ENCODE results near the gene AGFG1.

AGFG1 gene

GRCh38 chr2:227456102-227456501 is 15.9 kb upstream of the AGFG1 start:
- H3K4me3 ChIP-seq (ENCODE audit: low read depth, low read length): no peak overlapping the region
- H4K91ac ChIP-seq (ENCODE audit: low read depth, low read length): no peak overlapping the region
- no peak overlapping the region for H2BK120ac ChIP-seq (ENCODE audit: insufficient read depth, low read length, poor library complexity)
- no peaks in the 10 kb centered on the region for H3K4me1 ChIP-seq (ENCODE audit: control insufficient read depth in 1 of 2, insufficient read depth in 2 of 2, low read length in 2 of 2)
- H3K27me3 ChIP-seq (ENCODE audit: insufficient read depth, low read length): no peaks in the 10 kb centered on the region
- no peak overlapping the region for H3K4ac ChIP-seq (ENCODE audit: low read depth, low read length)
- H3K79me2 ChIP-seq (ENCODE audit: control insufficient read depth, insufficient read depth, low read length, poor library complexity): no peaks in the 10 kb centered on the region
- no peak overlapping the region for H2AK5ac ChIP-seq (ENCODE audit: low read length)
- H3K36me3 ChIP-seq (ENCODE audit: control insufficient read depth in 1 of 2, insufficient read depth in 2 of 2, low read length in 2 of 2): no peaks in the 10 kb centered on the region
- H2BK5ac ChIP-seq (ENCODE audit: low read depth, low read length, poor library complexity): no peak overlapping the region
- no peak overlapping the region for H4K8ac ChIP-seq (ENCODE audit: low read depth, low read length)
- H3K79me1 ChIP-seq (ENCODE audit: low read length): no peaks in the 10 kb centered on the region
- no peak overlapping the region for H3K4me2 ChIP-seq (ENCODE audit: low read length)
- no peak overlapping the region for H2BK12ac ChIP-seq (ENCODE audit: low read length)
- DNase-seq: no peak
- no peak overlapping the region for H3K9ac ChIP-seq (ENCODE audit: low read length)
- no peak overlapping the region for H2AFZ ChIP-seq (ENCODE audit: insufficient read depth, low read length, poor library complexity)
- H3K14ac ChIP-seq (ENCODE audit: low read length): no peak overlapping the region
- no peak overlapping the region for H3K18ac ChIP-seq (ENCODE audit: low read length)
- no peaks in the 10 kb centered on the region for H3K9me3 ChIP-seq (ENCODE audit: insufficient read depth, low read depth, low read length)
- no peak overlapping the region for H3K27ac ChIP-seq (ENCODE audit: low read depth, low read length)
- H4K12ac ChIP-seq (ENCODE audit: low read depth, low read length): no peak overlapping the region
- H3K23ac ChIP-seq (ENCODE audit: low read length): no peak overlapping the region
- no CpG with 5 or more reads among the region's 2 CpGs for WGBS (ENCODE audit: extremely low coverage, insufficient coverage, insufficient read length)

GRCh38 chr2:227456772-227457171 is 15.2 kb upstream of the AGFG1 start:
- Histone ChIP-seq H3K79me1 (ENCODE audit: low read length) (no peaks in the 10 kb centered on the region), H3K4me3 (ENCODE audit: low read depth, low read length) (no peak overlapping the region), H3K79me2 (ENCODE audit: control insufficient read depth, insufficient read depth, low read length, poor library complexity) (no peaks in the 10 kb centered on the region), H3K9me3 (ENCODE audit: insufficient read depth, low read depth, low read length) (no peaks in the 10 kb centered on the region), H2BK12ac (ENCODE audit: low read length) (no peak overlapping the region), H2AK5ac (ENCODE audit: low read length) (no peak overlapping the region), H2AFZ (ENCODE audit: insufficient read depth, low read length, poor library complexity) (no peak overlapping the region), H3K4me1 (ENCODE audit: control insufficient read depth in 1 of 2, insufficient read depth in 2 of 2, low read length in 2 of 2) (no peaks in the 10 kb centered on the region), H2BK5ac (ENCODE audit: low read depth, low read length, poor library complexity) (no peak overlapping the region), H3K27ac (ENCODE audit: low read depth, low read length) (no peak overlapping the region), H4K8ac (ENCODE audit: low read depth, low read length) (no peak overlapping the region), H4K91ac (ENCODE audit: low read depth, low read length) (no peak overlapping the region), H2BK120ac (ENCODE audit: insufficient read depth, low read length, poor library complexity) (no peak overlapping the region), H4K12ac (ENCODE audit: low read depth, low read length) (no peak overlapping the region), H3K9ac (ENCODE audit: low read length) (no peak overlapping the region), H3K27me3 (ENCODE audit: insufficient read depth, low read length) (no peaks in the 10 kb centered on the region), H3K18ac (ENCODE audit: low read length) (no peak overlapping the region), H3K14ac (ENCODE audit: low read length) (no peak overlapping the region), H3K4me2 (ENCODE audit: low read length) (no peak overlapping the region), H3K23ac (ENCODE audit: low read length) (no peak overlapping the region), H3K4ac (ENCODE audit: low read depth, low read length) (no peak overlapping the region), H3K36me3 (ENCODE audit: control insufficient read depth in 1 of 2, insufficient read depth in 2 of 2, low read length in 2 of 2) (no peaks in the 10 kb centered on the region)
- DNase-seq: no peak
- no CpG with 5 or more reads among the region's 4 CpGs for WGBS (ENCODE audit: extremely low coverage, insufficient coverage, insufficient read length)

- no peak for DNase-seq
- Histone ChIP-seq H3K4me2 (ENCODE audit: low read length) (no peak overlapping the region), H2BK120ac (ENCODE audit: insufficient read depth, low read length, poor library complexity) (no peak overlapping the region), H2AK5ac (ENCODE audit: low read length) (no peak overlapping the region), H3K79me2 (ENCODE audit: control insufficient read depth, insufficient read depth, low read length, poor library complexity) (no peaks in the 10 kb centered on the region), H3K9ac (ENCODE audit: low read length) (no peak overlapping the region), H3K23ac (ENCODE audit: low read length) (no peak overlapping the region), H3K4me3 (ENCODE audit: low read depth, low read length) (no peak overlapping the region), H2BK12ac (ENCODE audit: low read length) (no peak overlapping the region), H3K18ac (ENCODE audit: low read length) (no peak overlapping the region), H2AFZ (ENCODE audit: insufficient read depth, low read length, poor library complexity) (no peak overlapping the region), H4K91ac (ENCODE audit: low read depth, low read length) (no peak overlapping the region), H3K4me1 (ENCODE audit: control insufficient read depth in 1 of 2, insufficient read depth in 2 of 2, low read length in 2 of 2) (peaks cover 0 to 2% of the 10 kb centered on the region in 2 experiments), H3K79me1 (ENCODE audit: low read length) (peaks cover 1% of the 10 kb centered on the region), H4K8ac (ENCODE audit: low read depth, low read length) (no peak overlapping the region), H3K27me3 (ENCODE audit: insufficient read depth, low read length) (no peaks in the 10 kb centered on the region), H4K12ac (ENCODE audit: low read depth, low read length) (no peak overlapping the region), H3K14ac (ENCODE audit: low read length) (no peak overlapping the region), H3K36me3 (ENCODE audit: control insufficient read depth in 1 of 2, insufficient read depth in 2 of 2, low read length in 2 of 2) (no peaks in the 10 kb centered on the region), H3K4ac (ENCODE audit: low read depth, low read length) (no peak overlapping the region), H3K9me3 (ENCODE audit: insufficient read depth, low read depth, low read length) (no peaks in the 10 kb centered on the region), H2BK5ac (ENCODE audit: low read depth, low read length, poor library complexity) (no peak overlapping the region), H3K27ac (ENCODE audit: low read depth, low read length) (no peak overlapping the region)
- WGBS (ENCODE audit: extremely low coverage, insufficient coverage, insufficient read length): no CpG with 5 or more reads among the region's 8 CpGs
Observed at GRCh38 chr2:227460070-227460485, 11.9 kb upstream of the AGFG1 start.

- H3K79me2 ChIP-seq (ENCODE audit: control insufficient read depth, insufficient read depth, low read length, poor library complexity): no peaks in the 10 kb centered on the region
- H3K4me3 ChIP-seq (ENCODE audit: low read depth, low read length): no peak overlapping the region
- H2BK5ac ChIP-seq (ENCODE audit: low read depth, low read length, poor library complexity): no peak overlapping the region
- no peak overlapping the region for H2BK12ac ChIP-seq (ENCODE audit: low read length)
- no CpG with 5 or more reads among the region's 3 CpGs for WGBS (ENCODE audit: extremely low coverage, insufficient coverage, insufficient read length)
- no peaks in the 10 kb centered on the region for H3K27me3 ChIP-seq (ENCODE audit: insufficient read depth, low read length)
- H4K8ac ChIP-seq (ENCODE audit: low read depth, low read length): no peak overlapping the region
- no peak overlapping the region for H4K12ac ChIP-seq (ENCODE audit: low read depth, low read length)
- no peaks in the 10 kb centered on the region for H3K9me3 ChIP-seq (ENCODE audit: insufficient read depth, low read depth, low read length)
- DNase-seq: no peak
- H2AFZ ChIP-seq (ENCODE audit: insufficient read depth, low read length, poor library complexity): no peak overlapping the region
- peaks cover 2 to 4% of the 10 kb centered on the region in 2 experiments for H3K4me1 ChIP-seq (ENCODE audit: control insufficient read depth in 1 of 2, insufficient read depth in 2 of 2, low read length in 2 of 2)
- H2AK5ac ChIP-seq (ENCODE audit: low read length): no peak overlapping the region
- no peak overlapping the region for H3K14ac ChIP-seq (ENCODE audit: low read length)
- H4K91ac ChIP-seq (ENCODE audit: low read depth, low read length): no peak overlapping the region
- no peak overlapping the region for H3K23ac ChIP-seq (ENCODE audit: low read length)
- no peak overlapping the region for H3K18ac ChIP-seq (ENCODE audit: low read length)
- H3K9ac ChIP-seq (ENCODE audit: low read length): no peak overlapping the region
- no peak overlapping the region for H3K27ac ChIP-seq (ENCODE audit: low read depth, low read length)
- no peak overlapping the region for H3K4ac ChIP-seq (ENCODE audit: low read depth, low read length)
- no peak overlapping the region for H2BK120ac ChIP-seq (ENCODE audit: insufficient read depth, low read length, poor library complexity)
- H3K36me3 ChIP-seq (ENCODE audit: control insufficient read depth in 1 of 2, insufficient read depth in 2 of 2, low read length in 2 of 2): no peaks in the 10 kb centered on the region
- H3K79me1 ChIP-seq (ENCODE audit: low read length): peaks cover 5% of the 10 kb centered on the region
- H3K4me2 ChIP-seq (ENCODE audit: low read length): no peak overlapping the region
Observed at GRCh38 chr2:227460833-227461232, 11.1 kb upstream of the AGFG1 start.
